GM10248 (cell line): Measurements from ENCODE around the gene CHST11.

Source experiments
- CTCF ChIA-PET: fragments of 300-600 bp; sonication (Branson Sonifier 250); formaldehyde crosslinking; extraction: SDS; loops from one replicate; lab custom pipeline; 2021; ENCODE audit warnings: antibody characterized with exemption; lab: Yijun Ruan, JAX
- POLR2A ChIA-PET: fragments of 350-650 bp; sonication (Branson Sonifier 250); formaldehyde crosslinking; extraction: SDS; loops from one replicate; lab custom pipeline; 2020; ENCODE audit warnings: antibody characterized with exemption; lab: Yijun Ruan, JAX
- DNase-seq: peaks from one replicate; pipeline ENCODE4 v3.0.0; 2012; ENCODE audit errors: extremely low spot score
- CTCF ChIP-seq: IDR thresholded peaks from 2 replicates; pipeline ENCODE4 v1.5.1; 2012; ENCODE audit warnings: mild to moderate bottlenecking, low read depth; ENCODE audit errors: extremely low read depth, missing control alignments, control extremely low read depth

Gene CHST11

GRCh38 chr12:104464899-104465298 is 8.2 kb downstream of the CHST11 start:
- no peak for DNase-seq
- ChIA-PET CTCF (interaction anchor here (1.5 kb wide), 1 partner anchor 9 kb away, joined by 5 read pairs; no protein-coding TSS in a partner anchor), POLR2A (no interaction called here)
- no peak for TF ChIP-seq CTCF

DNA sequence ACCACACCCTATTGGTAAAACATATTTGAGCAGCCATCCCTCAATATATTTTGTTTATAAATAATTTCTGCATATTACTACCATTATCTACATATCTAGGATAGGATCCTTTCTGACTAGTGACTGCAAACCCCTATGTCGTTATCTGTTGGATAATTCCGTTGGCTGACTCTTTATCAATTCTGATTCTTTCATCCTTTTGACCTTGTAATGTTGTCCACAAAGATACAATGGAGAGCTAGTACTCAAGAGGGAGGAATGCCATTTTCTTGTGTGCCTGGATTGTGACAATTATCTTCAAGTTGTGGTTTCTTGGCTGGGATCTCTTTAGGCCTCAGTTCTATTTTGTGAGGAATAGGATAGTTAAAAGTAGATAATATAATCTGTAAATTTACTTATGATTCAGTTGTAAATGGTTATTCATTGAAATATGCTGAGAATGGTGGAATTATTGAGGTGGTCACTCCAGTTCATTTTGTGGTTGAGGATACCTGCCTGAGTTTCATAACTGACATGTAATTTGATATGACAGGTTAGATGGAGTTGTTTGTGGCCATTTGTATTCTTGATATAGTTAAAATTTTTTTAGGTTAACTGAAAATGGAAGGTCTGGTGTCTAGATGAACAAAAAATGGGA is 10.1 kb downstream of the CHST11 start:
- DNase-seq, result no peak
- CTCF ChIA-PET, result interaction anchor here (0.9 to 2.3 kb wide), 2 partner anchors 10 to 85 kb away, joined by 3 to 9 read pairs; partner anchors contain the start of gene CHST11
- POLR2A ChIA-PET, result interaction anchor here (0.7 kb wide), 1 partner anchor 74 kb away, joined by 3 read pairs; no protein-coding TSS in a partner anchor
- TF ChIP-seq CTCF, result no peak

GRCh38 chr12:104467346-104467837 is 10.6 kb downstream of the CHST11 start:
- ChIA-PET POLR2A (interaction anchor here (0.7 kb wide), 1 partner anchor 73 kb away, joined by 3 read pairs; no protein-coding TSS in a partner anchor), CTCF (interaction anchor here (0.9 to 2.3 kb wide), 2 partner anchors 10 to 85 kb away, joined by 3 to 9 read pairs; partner anchors contain the start of gene CHST11)
- no peak for DNase-seq
- TF ChIP-seq CTCF, result no peak

DNA sequence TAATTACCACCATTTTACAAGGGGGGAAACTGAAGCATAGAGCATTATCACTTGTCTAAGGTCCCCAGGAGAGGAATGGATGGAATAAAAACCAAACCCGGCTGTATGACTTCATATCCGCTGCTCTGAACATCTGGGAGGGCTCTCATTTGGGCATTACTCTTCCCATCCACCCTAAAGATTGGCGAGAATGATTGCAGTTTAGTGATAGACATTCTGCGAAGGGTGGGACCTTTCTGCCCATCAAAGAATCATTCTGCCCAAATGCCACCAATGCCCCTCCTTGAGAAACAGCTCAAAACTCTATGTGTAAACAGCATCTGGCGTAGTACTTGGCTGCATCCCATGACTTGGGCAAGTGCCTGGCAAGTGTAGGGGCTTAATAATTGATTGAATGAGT is 11.6 kb downstream of the CHST11 start:
- CTCF ChIA-PET, result no interaction called here
- TF ChIP-seq CTCF, result no peak
- POLR2A ChIA-PET, result no interaction called here
- no peak for DNase-seq

- TF ChIP-seq CTCF, result no peak
- DNase-seq, result no peak
- POLR2A ChIA-PET, result no interaction called here
- CTCF ChIA-PET, result interaction anchor here (1.3 kb wide), 1 partner anchor 12 kb away, joined by 4 read pairs; no protein-coding TSS in a partner anchor
These were observed 12.3 kb downstream of the CHST11 start for GRCh38 chr12:104469066-104469465.

GRCh38 chr12:104469523-104469922 is 12.8 kb downstream of the CHST11 start:
- ChIA-PET POLR2A (no interaction called here), CTCF (interaction anchor here (1.3 kb wide), 1 partner anchor 12 kb away, joined by 4 read pairs; no protein-coding TSS in a partner anchor)
- no peak for TF ChIP-seq CTCF
- DNase-seq, result no peak
